Activated naive CD4-positive, alpha-beta T cell treated with anti-CD3 and anti-CD28 coated beads, Interleukin-2, amount 50 U/mL, for 72 hours (primary cell): ENCODE measurements around the gene LTN1. TPM values are rescaled to one million over a fixed set of nuclear protein-coding genes. Genes with fewer than 3 reads are reported as not detected.
A peak's percentile ranks its signal among the peaks of the same experiment; 100 is the strongest.
"Not testable (repeated sequence)": the region's sequence is repeated elsewhere in the genome, so short reads cannot be mapped to it uniquely, and the experiment has no call there.

Experiments
- ATAC-seq, 2 donors: fragments of 150-1000 bp; cut with Tn5 transposase; 2 replicates each; pipeline ENCODE4 v1.10.0; 2021; ENCODE audit warnings: mild to moderate bottlenecking in 2 of 2, moderate library complexity in 2 of 2
- DNase-seq, 2 donors: peaks; one replicate each; pipeline ENCODE4 v3.0.0; 2021 to 2022; ENCODE audit warnings: low spot score in 2 of 2
- H3K27ac Mint-ChIP-seq, 2 donors: one replicate each; pipeline ENCODE4 v1.8.0; 2022; ENCODE audit warnings: mild to moderate bottlenecking in 2 of 2, mixed read lengths in 2 of 2
- H3K36me3 Mint-ChIP-seq, 2 donors: one replicate each; pipeline ENCODE4 v1.8.0; 2022; ENCODE audit warnings: mixed read lengths in 2 of 2
- H3K9me3 Mint-ChIP-seq, 2 donors: one replicate each; pipeline ENCODE4 v1.8.0; 2022; ENCODE audit warnings: mixed read lengths in 2 of 2
- total RNA-seq, 2 donors: library from RNA; stranded (reverse); gene quantifications; one replicate each; pipeline ENCODE4 v1.2.3, GENCODE V29; 2022

Gene LTN1
- total RNA-seq, 2 donors from 2014 or later, result 35.9 to 42.1 TPM

- DNase-seq (no peak), ATAC-seq (no peak)
- no peaks in the 10 kb centered on the region for H3K9me3 Mint-ChIP-seq
- peaks cover 14 to 30% of the 10 kb centered on the region in 2 donors for H3K36me3 Mint-ChIP-seq
- no peak overlapping the region for H3K27ac Mint-ChIP-seq
Observed at GRCh38 chr21:28959367-28960099, 33.1 kb downstream of the LTN1 start.

GRCh38 chr21:28953247-28953646 is 39.4 kb downstream of the LTN1 start:
- DNase-seq (no peak), ATAC-seq (peak in 1 of 2 donors; percentile 52)
- Mint-ChIP-seq H3K9me3 (no peaks in the 10 kb centered on the region), H3K36me3 (peaks cover 14 to 20% of the 10 kb centered on the region in 2 donors), H3K27ac (peak overlapping the region in 1 of 2 donors; percentile 44)

DNA sequence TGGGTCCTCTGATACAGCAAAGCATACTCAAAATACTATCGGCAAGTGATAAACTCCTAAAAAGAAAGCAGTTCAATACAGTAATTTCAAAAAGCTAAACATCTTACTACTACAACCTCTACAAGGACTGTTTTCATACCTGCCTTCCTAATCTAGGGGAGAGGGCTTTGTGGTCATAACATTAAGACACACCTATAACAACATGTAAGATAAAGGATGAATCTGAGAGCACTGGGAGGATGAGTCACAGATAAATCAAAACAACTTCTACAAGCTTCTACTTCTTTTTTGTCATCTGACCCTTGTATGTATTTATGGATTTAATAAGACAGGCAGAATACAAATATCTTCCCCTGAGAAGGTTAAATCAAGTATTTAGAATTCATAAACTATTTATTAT is 40.0 kb downstream of the LTN1 start:
- peak in 1 of 2 donors; percentile 70 for ATAC-seq
- Mint-ChIP-seq H3K27ac (no peak overlapping the region), H3K9me3 (no peaks in the 10 kb centered on the region), H3K36me3 (peaks cover 8 to 15% of the 10 kb centered on the region in 2 donors)
- DNase-seq, result no peak

DNA sequence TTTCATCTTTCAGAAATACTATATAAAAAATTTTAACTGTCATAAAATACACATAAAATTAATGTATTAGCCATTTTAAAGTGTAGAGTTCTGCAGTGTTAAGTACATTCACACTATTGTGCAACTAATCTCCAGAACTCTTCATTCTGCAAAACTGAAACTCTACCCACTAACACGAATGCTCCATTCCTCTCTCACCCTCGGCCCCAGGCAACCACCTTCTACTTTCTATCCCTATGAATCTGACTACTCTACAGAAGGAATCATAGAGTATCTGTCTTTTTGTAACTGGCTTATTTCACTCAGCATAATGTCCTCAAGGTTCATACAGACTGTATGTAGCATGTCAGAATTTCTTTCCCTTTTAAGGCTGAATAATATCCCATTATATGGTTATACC is 43.4 kb downstream of the LTN1 start:
- no peak for DNase-seq
- H3K9me3 Mint-ChIP-seq, result no peaks in the 10 kb centered on the region
- H3K36me3 Mint-ChIP-seq, result peaks cover 0 to 7% of the 10 kb centered on the region in 2 donors
- H3K27ac Mint-ChIP-seq, result peak overlapping the region in 1 of 2 donors; percentile 61
- peak in 1 of 2 donors; percentile 48 for ATAC-seq

DNA sequence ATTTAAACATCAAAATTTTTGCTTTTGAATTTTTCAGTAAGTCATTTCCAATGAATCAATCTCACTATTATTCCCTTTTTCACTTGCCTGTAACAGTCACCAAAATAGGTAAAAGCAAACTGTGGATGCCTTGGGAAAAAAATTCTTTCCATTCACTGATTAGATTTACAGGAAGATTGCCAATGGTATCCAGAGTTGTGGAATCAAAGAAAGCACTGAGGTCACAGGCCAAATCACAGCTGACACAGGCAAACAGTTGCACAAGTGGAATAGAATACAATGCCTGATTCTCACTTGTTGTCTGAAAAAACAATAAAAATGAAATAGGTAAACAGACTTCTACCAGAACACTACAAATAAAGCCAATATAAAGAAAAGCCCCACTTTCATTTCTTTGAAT is 48.4 kb downstream of the LTN1 start:
- no peak for ATAC-seq
- H3K27ac Mint-ChIP-seq, result no peak overlapping the region
- no peaks in the 10 kb centered on the region for H3K36me3 Mint-ChIP-seq
- no peak for DNase-seq
- no peaks in the 10 kb centered on the region for H3K9me3 Mint-ChIP-seq

GRCh38 chr21:28943631-28944030 is 49.0 kb downstream of the LTN1 start:
- DNase-seq, result no peak
- no peak for ATAC-seq
- H3K36me3 Mint-ChIP-seq, result no peaks in the 10 kb centered on the region
- H3K9me3 Mint-ChIP-seq, result no peaks in the 10 kb centered on the region
- no peak overlapping the region for H3K27ac Mint-ChIP-seq

DNA sequence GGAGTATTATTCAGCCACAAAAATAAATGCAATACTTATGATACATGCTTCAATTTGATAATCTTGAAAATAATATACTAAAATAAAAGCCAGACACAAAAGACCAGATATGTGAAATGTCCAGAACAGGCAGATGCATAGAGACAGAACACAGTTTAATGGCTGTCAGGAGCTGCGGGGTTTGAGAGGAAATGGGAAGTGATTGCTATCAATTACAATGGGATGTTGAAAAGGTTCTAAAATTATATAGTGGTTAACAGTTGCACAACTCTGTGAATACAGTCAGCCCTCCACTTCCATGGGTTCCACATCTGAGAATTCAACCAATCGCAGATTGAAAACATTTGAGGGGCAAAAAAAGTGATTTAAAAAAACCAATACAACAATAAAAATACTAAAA is 54.0 kb downstream of the LTN1 start:
- peaks cover 6% of the 10 kb centered on the region in 2 donors for H3K36me3 Mint-ChIP-seq
- H3K27ac Mint-ChIP-seq, result peak overlapping the region in 1 of 2 donors; percentile 32
- DNase-seq (no peak), ATAC-seq (no peak)
- no peaks in the 10 kb centered on the region for H3K9me3 Mint-ChIP-seq

GRCh38 chr21:28937737-28938136 is 54.9 kb downstream of the LTN1 start:
- Mint-ChIP-seq H3K27ac (no peak overlapping the region), H3K36me3 (peaks cover 7 to 13% of the 10 kb centered on the region in 2 donors), H3K9me3 (no peaks in the 10 kb centered on the region)
- no peak for DNase-seq
- no peak for ATAC-seq

DNA sequence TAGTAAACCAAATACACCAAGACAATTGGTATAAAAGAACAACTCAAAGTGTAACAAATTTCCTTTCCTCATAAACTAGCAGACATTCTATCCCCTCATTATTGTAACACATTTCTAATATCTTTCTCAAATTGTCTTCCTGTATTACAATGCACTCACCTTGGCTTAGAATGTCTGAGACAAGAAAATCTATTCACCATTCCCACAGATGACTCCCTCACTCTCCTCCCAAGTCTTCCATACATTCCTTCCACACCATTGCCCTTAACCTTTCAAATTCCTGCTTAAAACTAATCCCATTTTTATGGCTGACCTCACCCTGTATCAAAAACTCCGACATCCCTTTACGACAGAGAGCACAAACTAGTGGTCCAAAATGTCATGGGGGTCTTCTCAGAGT is 56.0 kb downstream of the LTN1 start:
- ATAC-seq, result no peak
- Mint-ChIP-seq H3K9me3 (no peaks in the 10 kb centered on the region), H3K36me3 (peaks cover 7 to 13% of the 10 kb centered on the region in 2 donors), H3K27ac (no peak overlapping the region)
- DNase-seq, result no peak

DNA sequence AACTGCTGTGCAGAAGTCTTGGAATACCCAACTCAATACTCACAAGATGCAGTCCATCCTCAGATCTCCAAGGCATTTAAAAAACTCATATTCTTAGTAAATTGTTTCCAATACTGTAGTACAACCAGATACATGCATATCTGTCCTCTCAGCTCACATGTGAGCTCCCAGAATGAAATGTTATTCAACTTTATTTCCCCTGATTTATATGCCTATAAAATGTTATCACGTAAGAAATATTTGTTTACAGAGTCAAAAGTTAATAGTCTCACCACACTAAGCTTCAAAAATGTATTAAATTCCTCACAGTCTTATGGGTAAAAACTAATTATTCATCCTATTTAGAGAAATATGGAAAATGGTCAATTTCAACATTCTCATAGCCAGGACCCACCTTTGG is 56.6 kb downstream of the LTN1 start:
- ATAC-seq (no peak), DNase-seq (no peak)
- H3K36me3 Mint-ChIP-seq, result peaks cover 7 to 13% of the 10 kb centered on the region in 2 donors
- H3K9me3 Mint-ChIP-seq, result no peaks in the 10 kb centered on the region
- no peak overlapping the region for H3K27ac Mint-ChIP-seq

- Mint-ChIP-seq H3K27ac (no peak overlapping the region), H3K9me3 (no peaks in the 10 kb centered on the region), H3K36me3 (peaks cover 7 to 13% of the 10 kb centered on the region in 2 donors)
- DNase-seq, result no peak
- no peak for ATAC-seq
Observed at GRCh38 chr21:28932717-28933116, 60.0 kb downstream of the LTN1 start.

DNA sequence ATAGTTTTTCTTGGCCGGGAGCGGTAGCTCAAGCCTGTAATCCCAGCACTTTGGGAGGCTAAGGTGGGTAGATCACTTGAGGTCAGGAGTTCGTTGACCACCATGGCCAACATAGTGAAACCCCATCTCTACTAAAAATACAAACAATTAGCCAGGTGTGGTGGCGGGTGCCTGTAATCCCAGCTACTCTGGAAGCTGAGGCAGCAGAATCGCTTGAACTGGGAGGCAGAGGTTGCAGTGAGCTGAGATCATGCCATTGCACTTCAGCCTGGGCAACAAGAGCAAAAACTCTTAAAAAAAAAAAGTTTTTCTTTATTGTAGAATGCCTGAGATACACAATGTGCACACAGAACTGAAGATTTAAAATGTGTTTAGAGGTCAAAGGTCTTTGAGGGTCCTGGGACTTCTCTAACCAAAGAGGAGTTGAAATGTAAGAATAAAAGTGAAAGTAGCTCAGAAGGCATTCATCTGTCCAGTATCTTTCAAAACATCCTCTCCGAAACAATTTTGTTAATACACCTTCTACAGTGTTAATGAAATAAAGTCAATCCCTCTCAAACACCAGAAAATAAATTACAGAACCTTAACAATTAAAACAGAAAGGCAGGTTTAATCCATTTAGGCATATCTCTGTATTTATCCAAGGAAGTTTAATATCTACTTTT is 60.8 kb downstream of the LTN1 start:
- Mint-ChIP-seq H3K36me3 (peaks cover 7 to 13% of the 10 kb centered on the region in 2 donors), H3K27ac (peak overlapping the region in 1 of 2 donors; percentile 63)
- not testable (repeated sequence) for DNase-seq, H3K9me3 Mint-ChIP-seq, ATAC-seq

DNA sequence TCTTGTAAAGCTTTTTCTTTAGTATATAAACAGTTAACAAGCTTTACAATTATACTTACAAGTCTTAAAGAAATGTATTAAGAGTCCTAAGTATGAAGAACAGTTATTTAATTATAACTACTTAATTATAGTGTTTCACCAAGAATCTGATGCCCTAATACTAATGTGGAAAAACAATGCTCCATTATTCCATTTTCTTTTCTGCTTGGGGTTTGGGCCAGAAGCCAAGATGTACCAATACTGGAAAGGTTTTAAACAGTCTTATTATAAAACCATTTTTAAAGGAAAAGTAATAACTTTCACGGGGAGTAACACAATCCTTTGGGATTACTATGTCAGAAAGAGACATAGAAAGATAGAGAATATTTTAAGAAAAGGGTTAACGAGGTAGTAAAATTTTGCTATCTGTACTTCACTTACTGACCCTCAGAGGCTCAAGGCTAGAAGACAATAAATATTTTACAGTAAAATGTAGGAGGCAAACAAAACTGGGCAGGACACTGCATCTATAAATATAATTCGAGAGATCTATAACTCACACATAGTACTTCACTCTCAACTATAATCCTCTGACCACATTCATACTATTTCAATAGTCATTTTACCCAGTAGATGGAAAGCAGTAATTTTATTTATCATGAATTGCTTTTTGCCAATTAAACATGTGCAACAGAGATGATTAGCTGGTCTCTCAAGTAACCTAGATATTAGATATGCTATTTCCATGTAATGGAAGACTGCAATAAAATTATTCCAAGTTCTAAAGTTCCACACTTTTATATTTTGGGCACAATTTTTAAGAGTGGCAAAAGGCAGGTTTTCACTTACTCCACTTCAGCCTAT is 63.9 kb downstream of the LTN1 start:
- H3K36me3 Mint-ChIP-seq, result peaks cover 7 to 9% of the 10 kb centered on the region in 2 donors
- no peaks in the 10 kb centered on the region for H3K9me3 Mint-ChIP-seq
- ATAC-seq (no peak), DNase-seq (no peak)
- H3K27ac Mint-ChIP-seq, result no peak overlapping the region

GRCh38 chr21:28927130-28927529 is 65.5 kb downstream of the LTN1 start:
- no peak for DNase-seq
- H3K9me3 Mint-ChIP-seq, result no peaks in the 10 kb centered on the region
- no peak overlapping the region for H3K27ac Mint-ChIP-seq
- peaks cover 0 to 8% of the 10 kb centered on the region in 2 donors for H3K36me3 Mint-ChIP-seq
- ATAC-seq, result no peak

GRCh38 chr21:28923439-28923975 is 69.2 kb downstream of the LTN1 start:
- ATAC-seq (no peak), DNase-seq (no peak)
- Mint-ChIP-seq H3K9me3 (no peaks in the 10 kb centered on the region), H3K36me3 (peaks cover 0 to 8% of the 10 kb centered on the region in 2 donors), H3K27ac (no peak overlapping the region)

GRCh38 chr21:28922368-28922767 is 70.3 kb downstream of the LTN1 start:
- Mint-ChIP-seq H3K36me3 (peaks cover 0 to 8% of the 10 kb centered on the region in 2 donors), H3K27ac (no peak overlapping the region), H3K9me3 (no peaks in the 10 kb centered on the region)
- DNase-seq (no peak), ATAC-seq (no peak)
